ENCODE results near the gene H1-8. TPM values are rescaled to one million over a fixed set of nuclear protein-coding genes. Genes with fewer than 3 reads are reported as not detected.

H1-8 gene
- total and polyA plus RNA-seq, 2 experiments from 2014 or later = not detected

DNA sequence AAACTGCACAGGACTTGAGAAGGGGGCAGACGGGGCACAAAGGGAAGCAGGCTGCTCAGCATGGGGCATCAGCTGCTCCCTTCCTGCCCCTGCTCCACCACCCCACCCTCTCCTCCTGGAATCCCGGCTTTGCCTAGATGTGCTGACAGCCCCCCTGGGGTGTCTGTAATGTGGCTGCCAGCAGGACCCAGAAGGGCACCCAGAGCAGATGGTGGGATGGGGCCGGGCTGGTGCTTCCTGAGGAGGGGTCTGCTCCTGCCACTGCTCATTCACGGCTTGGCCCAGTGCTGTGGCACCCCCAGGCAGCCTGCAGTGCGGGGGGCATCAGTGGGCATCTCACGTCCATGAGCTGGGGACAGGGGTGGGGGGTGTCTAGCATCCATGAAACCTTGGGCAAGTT is 10.2 kb downstream of the H1-8 start:
- H3K4me1 ChIP-seq (ENCODE audit: insufficient read depth) = peaks cover 26% of the 10 kb centered on the region
- H3K36me3 ChIP-seq (replicated peaks; ENCODE audit: insufficient read depth, low read depth) = no peaks in the 10 kb centered on the region
- no peaks in the 10 kb centered on the region for H3K9me3 ChIP-seq (ENCODE audit: low read depth)
- no peaks in the 10 kb centered on the region for H3K79me2 ChIP-seq
- no peak overlapping the region for H2AFZ ChIP-seq
- H3K4me2 ChIP-seq = no peak overlapping the region
- no peaks in the 10 kb centered on the region for H3K9me2 ChIP-seq (replicated peaks; ENCODE audit: insufficient read depth)
- H3K27ac ChIP-seq = no peak overlapping the region
- TF ChIP-seq EZH2 (IDR thresholded peaks at IDR 0.05; ENCODE audit: borderline replicate concordance) = no peak
- TF ChIP-seq, protein P1, sequence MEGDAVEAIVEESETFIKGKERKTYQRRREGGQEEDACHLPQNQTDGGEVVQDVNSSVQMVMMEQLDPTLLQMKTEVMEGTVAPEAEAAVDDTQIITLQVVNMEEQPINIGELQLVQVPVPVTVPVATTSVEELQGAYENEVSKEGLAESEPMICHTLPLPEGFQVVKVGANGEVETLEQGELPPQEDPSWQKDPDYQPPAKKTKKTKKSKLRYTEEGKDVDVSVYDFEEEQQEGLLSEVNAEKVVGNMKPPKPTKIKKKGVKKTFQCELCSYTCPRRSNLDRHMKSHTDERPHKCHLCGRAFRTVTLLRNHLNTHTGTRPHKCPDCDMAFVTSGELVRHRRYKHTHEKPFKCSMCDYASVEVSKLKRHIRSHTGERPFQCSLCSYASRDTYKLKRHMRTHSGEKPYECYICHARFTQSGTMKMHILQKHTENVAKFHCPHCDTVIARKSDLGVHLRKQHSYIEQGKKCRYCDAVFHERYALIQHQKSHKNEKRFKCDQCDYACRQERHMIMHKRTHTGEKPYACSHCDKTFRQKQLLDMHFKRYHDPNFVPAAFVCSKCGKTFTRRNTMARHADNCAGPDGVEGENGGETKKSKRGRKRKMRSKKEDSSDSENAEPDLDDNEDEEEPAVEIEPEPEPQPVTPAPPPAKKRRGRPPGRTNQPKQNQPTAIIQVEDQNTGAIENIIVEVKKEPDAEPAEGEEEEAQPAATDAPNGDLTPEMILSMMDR (IDR thresholded peaks at IDR 0.05; ENCODE audit: poor library complexity) = no peak
- TF ChIP-seq EZH2phosphoT487 (IDR thresholded peaks at IDR 0.05; ENCODE audit: low read depth, severe bottlenecking, unreplicated experiment) = no peak
- DNase-seq (ENCODE audit: low spot score) = no peak
- 81% methylated on average over 5 of the region's 6 CpGs for WGBS (ENCODE audit: low lambda C conversion rate, missing lambda C conversion rate)
- no peaks in the 10 kb centered on the region for H3K27me3 ChIP-seq
- no peak overlapping the region for H3K4me3 ChIP-seq
- no peaks in the 10 kb centered on the region for H4K20me1 ChIP-seq (ENCODE audit: insufficient read depth, poor library complexity, severe bottlenecking)

DNA sequence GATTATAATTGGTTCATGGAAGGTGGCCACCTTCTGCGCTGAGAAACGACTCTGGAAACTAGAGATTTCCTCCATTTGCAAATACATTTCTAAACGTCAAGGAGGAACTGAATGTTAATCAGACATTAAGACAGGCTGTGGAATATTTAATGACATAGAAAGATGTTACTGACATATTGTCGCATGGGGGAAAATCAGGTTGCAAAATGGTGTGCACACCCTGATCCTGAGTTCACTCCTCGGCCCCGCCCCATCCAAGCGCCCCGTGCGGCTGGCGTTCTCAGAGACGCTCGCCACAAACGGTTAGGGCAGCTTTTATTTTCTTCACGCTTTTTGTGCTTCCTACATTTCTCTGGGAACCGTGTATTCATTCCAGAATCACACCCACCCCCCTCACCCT is 10.7 kb downstream of the H1-8 start:
- no peaks in the 10 kb centered on the region for H3K9me2 ChIP-seq (replicated peaks; ENCODE audit: insufficient read depth)
- H3K27ac ChIP-seq = no peak overlapping the region

DNA sequence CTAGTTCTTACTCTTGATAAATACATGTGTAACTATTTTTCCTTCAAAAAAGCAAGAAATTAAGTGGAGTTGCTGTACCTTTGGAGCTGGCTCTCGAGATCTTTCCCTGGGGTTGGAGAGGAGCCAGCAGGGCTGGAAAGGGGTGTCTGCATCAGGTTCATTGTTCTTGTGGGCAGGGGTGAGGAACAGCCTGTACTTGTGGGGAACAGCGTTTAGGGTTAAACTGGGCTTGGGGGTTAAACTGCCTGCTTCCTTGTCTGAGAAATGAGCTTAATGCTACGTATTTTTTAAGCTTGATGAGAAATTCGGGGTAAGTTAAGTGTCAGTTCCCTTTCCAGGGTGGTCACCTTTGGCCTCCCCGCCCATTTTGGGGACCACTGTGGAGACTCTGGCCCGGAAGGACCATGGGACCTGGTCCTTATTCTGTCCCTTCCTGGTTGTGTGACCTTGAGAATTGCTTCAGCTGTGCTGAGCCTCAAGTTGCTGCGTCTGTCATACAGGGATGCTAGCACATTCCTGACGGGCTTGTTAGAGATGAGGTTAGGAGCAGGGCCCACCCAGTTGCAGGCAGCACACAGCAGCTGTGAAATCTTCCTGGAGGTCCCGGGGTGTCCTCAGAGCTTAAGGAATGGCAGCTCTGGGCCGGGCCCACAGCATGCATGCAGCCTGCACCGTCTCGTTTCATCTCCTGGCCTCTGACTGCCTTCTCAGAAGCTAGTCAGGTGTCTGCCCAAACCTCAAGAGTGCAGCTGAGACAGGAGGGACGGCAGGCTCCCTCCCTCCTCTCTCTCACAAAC is 11.6 kb downstream of the H1-8 start:
- Histone ChIP-seq H2AFZ (no peak overlapping the region), H3K27me3 (no peaks in the 10 kb centered on the region), H3K4me2 (no peak overlapping the region), H3K9me3 (ENCODE audit: low read depth) (no peaks in the 10 kb centered on the region), H3K4me3 (no peak overlapping the region), H3K27ac (peak overlapping the region; percentile 70), H3K79me2 (peaks cover 2% of the 10 kb centered on the region), H3K36me3 (replicated peaks; ENCODE audit: insufficient read depth, low read depth) (no peaks in the 10 kb centered on the region), H3K9me2 (replicated peaks; ENCODE audit: insufficient read depth) (no peaks in the 10 kb centered on the region), H3K4me1 (ENCODE audit: insufficient read depth) (peaks cover 40% of the 10 kb centered on the region), H4K20me1 (ENCODE audit: insufficient read depth, poor library complexity, severe bottlenecking) (no peaks in the 10 kb centered on the region)
- DNase-seq (ENCODE audit: low spot score) = no peak
- 70% methylated on average over 13 of the region's 13 CpGs for WGBS (ENCODE audit: low lambda C conversion rate, missing lambda C conversion rate)
- TF ChIP-seq EZH2phosphoT487 (IDR thresholded peaks at IDR 0.05; ENCODE audit: low read depth, severe bottlenecking, unreplicated experiment) (no peak), EZH2 (IDR thresholded peaks at IDR 0.05; ENCODE audit: borderline replicate concordance) (no peak)
- TF ChIP-seq, protein P1 (IDR thresholded peaks at IDR 0.05; ENCODE audit: poor library complexity) = no peak

More for the DNA sequence above, 10.7 kb downstream of the H1-8 start:
- Histone ChIP-seq H2AFZ (no peak overlapping the region), H3K36me3 (replicated peaks; ENCODE audit: insufficient read depth, low read depth) (no peaks in the 10 kb centered on the region), H4K20me1 (ENCODE audit: insufficient read depth, poor library complexity, severe bottlenecking) (no peaks in the 10 kb centered on the region), H3K9me3 (ENCODE audit: low read depth) (no peaks in the 10 kb centered on the region), H3K79me2 (no peaks in the 10 kb centered on the region), H3K4me1 (ENCODE audit: insufficient read depth) (peaks cover 32% of the 10 kb centered on the region), H3K4me2 (no peak overlapping the region), H3K4me3 (no peak overlapping the region), H3K27me3 (no peaks in the 10 kb centered on the region)
- no peak for TF ChIP-seq EZH2phosphoT487 (IDR thresholded peaks at IDR 0.05; ENCODE audit: low read depth, severe bottlenecking, unreplicated experiment)
- TF ChIP-seq, protein P1 (IDR thresholded peaks at IDR 0.05; ENCODE audit: poor library complexity) = no peak
- no peak for TF ChIP-seq EZH2 (IDR thresholded peaks at IDR 0.05; ENCODE audit: borderline replicate concordance)
- no peak for DNase-seq (ENCODE audit: low spot score)
- 82% methylated on average over 15 of the region's 15 CpGs for WGBS (ENCODE audit: low lambda C conversion rate, missing lambda C conversion rate)

Measured in hepatocyte (in vitro differentiated cells).